Upper lobe of left lung (tissue), 4 donors: Measurements from ENCODE around the gene SLC29A3.

Source experiments
- CTCF ChIP-seq, 6 experiments: fragments of 450-650 bp in 4 of 6; fragments of 200-600 bp in 2 of 6; sonication (generic) in 2 of 6; IDR thresholded peaks; one replicate each; pipeline ENCODE4 v1.5.1; 2016 to 2019; ENCODE audit warnings: antibody characterized with exemption in 6 of 6
- POLR2A ChIP-seq, 4 donors: fragments of 450-650 bp; IDR thresholded peaks; one replicate each; pipeline ENCODE4 v1.5.1; 2016 to 2017; ENCODE audit warnings: antibody characterized with exemption in 4 of 4, mild to moderate bottlenecking in 2 of 4
- POLR2AphosphoS5 ChIP-seq, 2 donors: sonication (generic); formaldehyde crosslinking; IDR thresholded peaks; one replicate each; pipeline ENCODE4 v1.5.1; 2017; ENCODE audit warnings: antibody characterized with exemption in 2 of 2

GRCh38 chr10:71292624-71293445 lies 26.2 kb upstream of the SLC29A3 start:
- TF ChIP-seq CTCF (IDR thresholded peaks at IDR 0.05) = no peak
- TF ChIP-seq POLR2A (IDR thresholded peaks at IDR 0.05) = no peak
- TF ChIP-seq POLR2AphosphoS5 (IDR thresholded peaks at IDR 0.05) = no peak
